ENCODE results near the gene RMND1. TPM values are rescaled to one million over a fixed set of nuclear protein-coding genes. Genes with fewer than 3 reads are reported as not detected.
A peak's percentile ranks its signal among the peaks of the same experiment; 100 is the strongest.

Gene RMND1
- total and polyA plus RNA-seq, 2 of the 13 experiments (the other 11 are each of a cell fraction or from before 2014, with no cell fraction given): 34.0 to 72.5 TPM

GRCh38 chr6:151389618-151390275 is 62.2 kb downstream of the RMND1 start (continued):
- TF ChIP-seq ZNF503 (CRISPR knock-in tag; IDR thresholded peaks at IDR 0.05): peak; percentile 77
- TF ChIP-seq KLF13 (CRISPR knock-in tag; IDR thresholded peaks at IDR 0.05): no peak
- TF ChIP-seq HCFC1 (IDR thresholded peaks at IDR 0.05; ENCODE audit: low read depth, low read length): no peak
- peak; percentile 25 for TF ChIP-seq AGO1 (IDR thresholded peaks at IDR 0.05; ENCODE audit: low read depth, low read length, poor library complexity, severe bottlenecking)
- peak; percentile 85 for TF ChIP-seq PREB (CRISPR knock-in tag; IDR thresholded peaks at IDR 0.05)
- no peak for TF ChIP-seq ATF2 (CRISPR knock-in tag; IDR thresholded peaks at IDR 0.05)
- no peak; the same call in 1 of the 2 replicates for TF ChIP-seq ZMAT3 (CRISPR knock-in tag; conservative IDR thresholded peaks at IDR 0.05)
- TF ChIP-seq MAF1 (CRISPR knock-in tag; IDR thresholded peaks at IDR 0.05; ENCODE audit: borderline replicate concordance): peak; percentile 84
- peak; percentile 79 for TF ChIP-seq HDAC1 (CRISPR knock-in tag; IDR thresholded peaks at IDR 0.05)
- TF ChIP-seq MED1 (CRISPR knock-in tag; IDR thresholded peaks at IDR 0.05): peak; percentile 76
- TF ChIP-seq ZNF7 (CRISPR knock-in tag; IDR thresholded peaks at IDR 0.05): no peak
- TF ChIP-seq BRD4 (CRISPR knock-in tag; IDR thresholded peaks at IDR 0.05): peak; percentile 86; the same call in 1 of the 2 replicates
- no peak; the same call in 1 of the 2 replicates for TF ChIP-seq MXD3 (CRISPR knock-in tag; IDR thresholded peaks at IDR 0.05)
- no peak for TF ChIP-seq MYPOP (CRISPR knock-in tag; IDR thresholded peaks at IDR 0.05)
- TF ChIP-seq REL (CRISPR knock-in tag; conservative IDR thresholded peaks at IDR 0.05): peak; percentile 88
- TF ChIP-seq ZBTB43 (CRISPR knock-in tag; conservative IDR thresholded peaks at IDR 0.05): peak; percentile 78; the same call in 1 of the 2 replicates
- TF ChIP-seq HOXA7 (CRISPR knock-in tag; IDR thresholded peaks at IDR 0.05): no peak
- peak; percentile 61; the same call in 1 of the 2 replicates for TF ChIP-seq ZNF670 (CRISPR knock-in tag; IDR thresholded peaks at IDR 0.05; ENCODE audit: borderline replicate concordance)
- peak; percentile 92 for TF ChIP-seq REPIN1 (CRISPR knock-in tag; IDR thresholded peaks at IDR 0.05; ENCODE audit: borderline replicate concordance, low read depth)
- TF ChIP-seq ZNF800 (CRISPR knock-in tag; IDR thresholded peaks at IDR 0.05): peak; percentile 94

All from HepG2 (cell line).